H9 (cell line): ENCODE data around the gene SPATS2. TPM values are rescaled to one million over a fixed set of nuclear protein-coding genes. Genes with fewer than 3 reads are reported as not detected.

Experiments used
- DNase-seq: peaks from one replicate; pipeline ENCODE4 v3.0.0-alpha.2; 2017
- H2AFZ ChIP-seq: one replicate; pipeline ENCODE4 v1.6.1; 2013; ENCODE audit warnings: mild to moderate bottlenecking, low read length, control low read depth, moderate library complexity
- H2AK5ac ChIP-seq: 2 replicates; pipeline ENCODE4 v1.6.1; 2013; ENCODE audit warnings: low read length, control low read depth, mixed read lengths; ENCODE audit not compliant: insufficient read length
- H2BK120ac ChIP-seq: one replicate; pipeline ENCODE4 v1.6.1; 2013; ENCODE audit warnings: low read depth, mild to moderate bottlenecking, low read length, control low read depth, inconsistent platforms; ENCODE audit not compliant: poor library complexity, severe bottlenecking
- H2BK12ac ChIP-seq: 2 replicates; pipeline ENCODE4 v1.6.1; 2013; ENCODE audit warnings: low read length, control low read depth, mixed read lengths, low read depth; ENCODE audit not compliant: insufficient read length
- H2BK15ac ChIP-seq: 2 replicates; pipeline ENCODE4 v1.6.1; 2013; ENCODE audit warnings: low read depth, low read length, control low read depth
- H2BK20ac ChIP-seq: one replicate; pipeline ENCODE4 v1.6.1; 2013; ENCODE audit warnings: low read depth, mild to moderate bottlenecking, low read length, control low read depth, inconsistent platforms; ENCODE audit not compliant: poor library complexity, severe bottlenecking
- H2BK5ac ChIP-seq: 2 replicates; pipeline ENCODE4 v1.6.1; 2013; ENCODE audit warnings: low read length, control low read depth, mixed read lengths; ENCODE audit not compliant: insufficient read length
- H3K14ac ChIP-seq: 2 replicates; pipeline ENCODE4 v1.6.1; 2013; ENCODE audit warnings: low read length, control low read depth; ENCODE audit not compliant: insufficient read depth
- H3K18ac ChIP-seq: 2 replicates; pipeline ENCODE4 v1.6.1; 2013; ENCODE audit warnings: low read depth, mild to moderate bottlenecking, mixed read lengths, low read length, control low read depth; ENCODE audit not compliant: insufficient read length
- H3K23ac ChIP-seq: 2 replicates; pipeline ENCODE4 v1.6.1; 2013; ENCODE audit warnings: low read length, control low read depth, mixed read lengths, low read depth; ENCODE audit not compliant: insufficient read length
- H3K23me2 ChIP-seq: 2 replicates; pipeline ENCODE4 v1.6.1; 2013; ENCODE audit warnings: low read depth, mild to moderate bottlenecking, mixed read lengths, low read length, control low read depth; ENCODE audit not compliant: insufficient read length, poor library complexity, severe bottlenecking
- H3K27ac ChIP-seq: 2 replicates; pipeline ENCODE4 v1.5.1; 2013; ENCODE audit warnings: low read length, control low read depth, mixed read lengths, low read depth; ENCODE audit not compliant: insufficient read length
- H3K27me3 ChIP-seq: 2 replicates; pipeline ENCODE4 v1.6.1; 2013; ENCODE audit warnings: low read length, control low read depth, inconsistent platforms; ENCODE audit not compliant: insufficient read depth
- H3K4ac ChIP-seq: 2 replicates; pipeline ENCODE4 v1.6.1; 2013; ENCODE audit warnings: low read depth, mild to moderate bottlenecking, control low read depth, inconsistent platforms, low read length, moderate library complexity
- H3K4me1 ChIP-seq: 2 replicates; pipeline ENCODE4 v1.6.1; 2013; ENCODE audit warnings: low read length, control low read depth, inconsistent platforms; ENCODE audit not compliant: insufficient read depth
- H3K4me2 ChIP-seq: 2 replicates; pipeline ENCODE4 v1.6.1; 2013; ENCODE audit warnings: low read length, control low read depth, mixed read lengths; ENCODE audit not compliant: insufficient read length, insufficient read depth
- H3K56ac ChIP-seq: 2 replicates; pipeline ENCODE4 v1.6.1; 2013; ENCODE audit warnings: low read depth, mild to moderate bottlenecking, mixed read lengths, low read length, control low read depth; ENCODE audit not compliant: insufficient read length
- H3K79me1 ChIP-seq: 2 replicates; pipeline ENCODE4 v1.6.1; 2013; ENCODE audit warnings: low read depth, mild to moderate bottlenecking, moderate library complexity, low read length, control low read depth, inconsistent platforms; ENCODE audit not compliant: insufficient read depth, poor library complexity, severe bottlenecking
- H3K79me2 ChIP-seq: 2 replicates; pipeline ENCODE4 v1.6.1; 2013; ENCODE audit warnings: low read length, control low read depth, inconsistent platforms; ENCODE audit not compliant: insufficient read depth
- H3K9ac ChIP-seq: 2 replicates; pipeline ENCODE4 v1.6.1; 2013; ENCODE audit warnings: low read length, control low read depth, mixed read lengths; ENCODE audit not compliant: insufficient read length; ENCODE audit errors: extremely low read depth
- H3K9me3 ChIP-seq: one replicate; pipeline ENCODE4 v1.6.1; 2013; ENCODE audit warnings: low read depth, low read length, inconsistent platforms; ENCODE audit not compliant: control insufficient read depth
- H3T11ph ChIP-seq: one replicate; pipeline ENCODE4 v1.6.1; 2013; ENCODE audit warnings: mild to moderate bottlenecking, low read length, control low read depth, inconsistent platforms
- H4K20me1 ChIP-seq: one replicate; pipeline ENCODE4 v1.6.1; 2013; ENCODE audit not compliant: control insufficient read depth, insufficient read length, insufficient read depth
- H4K5ac ChIP-seq: 2 replicates; pipeline ENCODE4 v1.6.1; 2013; ENCODE audit warnings: low read depth, mild to moderate bottlenecking, mixed read lengths, low read length, control low read depth; ENCODE audit not compliant: insufficient read length
- H4K8ac ChIP-seq: replicated peaks from 2 replicates; pipeline ENCODE4 v1.6.1; 2013; ENCODE audit warnings: low read length, control low read depth, mixed read lengths, low read depth; ENCODE audit not compliant: insufficient read length
- H4K91ac ChIP-seq: 2 replicates; pipeline ENCODE4 v1.6.1; 2013; ENCODE audit warnings: low read depth, mild to moderate bottlenecking, moderate library complexity, mixed read lengths, low read length, control low read depth; ENCODE audit not compliant: insufficient read length
- H3K27ac Mint-ChIP-seq, 3 experiments: 2 replicates in 2 of 3; 3 replicates in 1 of 3; pipeline ENCODE4 v1.8.0; 2020 to 2021; ENCODE audit warnings: mixed read lengths in 3 of 3, mild to moderate bottlenecking in 1 of 3, moderate library complexity in 1 of 3
- H3K27me3 Mint-ChIP-seq: 2 replicates; pipeline ENCODE4 v1.8.0; 2021; ENCODE audit warnings: low read depth, mild to moderate bottlenecking, moderate library complexity, mixed read lengths
- H3K36me3 Mint-ChIP-seq, 3 experiments: 2 replicates in 2 of 3; 3 replicates in 1 of 3; pipeline ENCODE4 v1.8.0; 2020 to 2021; ENCODE audit warnings: low read depth in 3 of 3, mixed read lengths in 3 of 3; ENCODE audit not compliant: insufficient read depth in 1 of 3
- H3K4me1 Mint-ChIP-seq, 2 experiments: 2 replicates each; pipeline ENCODE4 v1.8.0; 2020; ENCODE audit warnings: mixed read lengths in 2 of 2
- H3K4me3 Mint-ChIP-seq, 2 experiments: 2 replicates in 1 of 2; 3 replicates in 1 of 2; pipeline ENCODE4 v1.8.0; 2020 to 2021; ENCODE audit warnings: mild to moderate bottlenecking in 2 of 2, mixed read lengths in 2 of 2, moderate library complexity in 1 of 2
- H3K9me3 Mint-ChIP-seq, 2 experiments: 2 replicates in 1 of 2; 3 replicates in 1 of 2; pipeline ENCODE4 v1.8.0; 2020; ENCODE audit warnings: mild to moderate bottlenecking in 2 of 2, mixed read lengths in 2 of 2, moderate library complexity in 1 of 2
- CTCF ChIP-seq: fragments of 200-600 bp; sonication (generic); conservative IDR thresholded peaks from 3 replicates; pipeline ENCODE4 v1.8.0; 2021; ENCODE audit warnings: antibody characterized with exemption, mild to moderate bottlenecking
- WGBS: extraction: QIAGEN DNeasy Blood & Tissue Kit; methylation state at CpG from one replicate; pipeline ENCODE4 v1.1.7; 2013; ENCODE audit warnings: missing lambda C conversion rate, low lambda C conversion rate, mixed read lengths; ENCODE audit not compliant: insufficient read length; ENCODE audit errors: extremely low coverage; 5-methylcytosine and 5-hydroxymethylcytosine counted together
- total RNA-seq: library from RNA; stranded (reverse); gene quantifications from 2 replicates; pipeline ENCODE4 v1.2.1, GENCODE V29; 2021

SPATS2 gene
- total RNA-seq, 1 experiment from 2014 or later, result 17.1 TPM

- H3K36me3 Mint-ChIP-seq, result no peaks in the 10 kb centered on the region
- Histone ChIP-seq H3K4me1 (no peaks in the 10 kb centered on the region; the same call in 1 of the 2 replicates), H3T11ph (no peak overlapping the region), H4K8ac (no peak overlapping the region), H2AFZ (no peak overlapping the region), H2BK20ac (no peak overlapping the region), H3K18ac (no peak overlapping the region), H3K9me3 (no peaks in the 10 kb centered on the region), H3K9ac (no peak overlapping the region), H3K14ac (no peak overlapping the region), H4K91ac (no peak overlapping the region), H3K4ac (no peak overlapping the region), H3K79me2 (no peaks in the 10 kb centered on the region), H4K20me1 (no peaks in the 10 kb centered on the region), H2BK5ac (no peak overlapping the region), H2BK12ac (no peak overlapping the region), H3K27ac (no peak overlapping the region), H3K4me2 (peak overlapping the region; percentile 49), H3K56ac (no peak overlapping the region), H3K23me2 (peaks cover 10% of the 10 kb centered on the region), H3K79me1 (no peaks in the 10 kb centered on the region), H2BK120ac (no peak overlapping the region), H3K27me3 (peaks cover 51% of the 10 kb centered on the region), H3K23ac (no peak overlapping the region), H2AK5ac (no peak overlapping the region), H4K5ac (no peak overlapping the region), H2BK15ac (no peak overlapping the region)
- H3K27ac Mint-ChIP-seq, result no peak overlapping the region
- H3K4me3 Mint-ChIP-seq, result peak overlapping the region; percentile 59 to 81
- TF ChIP-seq CTCF, result peak; percentile 40; the same call in 2 of the 3 replicates
- H3K27me3 Mint-ChIP-seq, result peaks cover 88% of the 10 kb centered on the region
- H3K4me1 Mint-ChIP-seq, result peaks cover 9 to 27% of the 10 kb centered on the region in 2 experiments
- WGBS, result no CpG with 5 or more reads among the region's 61 CpGs
- no peaks in the 10 kb centered on the region; a peak in 1 of 5 replicates for H3K9me3 Mint-ChIP-seq
- DNase-seq, result peak; percentile 64
Observed at GRCh38 chr12:49537752-49538509, 170.7 kb downstream of the SPATS2 start.
